Kidney epithelial cell (primary cell): ENCODE data around the gene STX8. TPM values are rescaled to one million over a fixed set of nuclear protein-coding genes. Genes with fewer than 3 reads are reported as not detected.

Experiments
- DNase-seq: peaks from one replicate; pipeline ENCODE4 v3.0.0-alpha.2; 2010; ENCODE audit warnings: low read depth
- H3K27me3 ChIP-seq: 2 replicates; pipeline ENCODE4 v1.6.0; 2011; ENCODE audit warnings: low read length; ENCODE audit not compliant: control insufficient read depth, insufficient read depth
- H3K36me3 ChIP-seq: 2 replicates; pipeline ENCODE4 v1.5.1; 2011; ENCODE audit warnings: low read length; ENCODE audit not compliant: control insufficient read depth, insufficient read depth
- H3K4me3 ChIP-seq: 2 replicates; pipeline ENCODE4 v1.5.1; 2011; ENCODE audit warnings: low read depth, mild to moderate bottlenecking, control low read depth, low read length
- CTCF ChIP-seq: IDR thresholded peaks from 2 replicates; pipeline ENCODE4 v1.5.1; 2011; ENCODE audit warnings: mild to moderate bottlenecking, moderate library complexity, low read length, control low read depth, inconsistent platforms; ENCODE audit not compliant: insufficient read depth, poor library complexity, severe bottlenecking
- total RNA-seq: library from RNA; depleted of rRNA; stranded (reverse); fragments of >200 nt; gene quantifications from 2 replicates; pipeline ENCODE4 v1.2.3, GENCODE V29; 2015

The STX8 gene
- total RNA-seq, 1 donor from 2014 or later: 76.3 TPM

GRCh38 chr17:9244066-9245052 lies 331.3 kb downstream of the STX8 start:
- Histone ChIP-seq H3K4me3 (no peak overlapping the region), H3K36me3 (no peaks in the 10 kb centered on the region), H3K27me3 (no peaks in the 10 kb centered on the region)
- no peak for DNase-seq
- TF ChIP-seq CTCF: no peak

GRCh38 chr17:9242983-9243382 lies 332.6 kb downstream of the STX8 start:
- no peaks in the 10 kb centered on the region for H3K36me3 ChIP-seq
- TF ChIP-seq CTCF: no peak

GRCh38 chr17:9242497-9242881 lies 333.1 kb downstream of the STX8 start:
- Histone ChIP-seq H3K36me3 (no peaks in the 10 kb centered on the region), H3K4me3 (no peak overlapping the region), H3K27me3 (no peaks in the 10 kb centered on the region)
- TF ChIP-seq CTCF: no peak
- no peak for DNase-seq

More at GRCh38 chr17:9242983-9243382, 332.6 kb downstream of the STX8 start:
- Histone ChIP-seq H3K27me3 (no peaks in the 10 kb centered on the region), H3K4me3 (no peak overlapping the region)
- no peak for DNase-seq

- Histone ChIP-seq H3K4me3 (no peak overlapping the region), H3K36me3 (no peaks in the 10 kb centered on the region), H3K27me3 (no peaks in the 10 kb centered on the region)
- TF ChIP-seq CTCF: no peak
- no peak for DNase-seq
Measured at GRCh38 chr17:9241774-9242496, 333.7 kb downstream of the STX8 start.

GRCh38 chr17:9241371-9241712 lies 334.3 kb downstream of the STX8 start:
- TF ChIP-seq CTCF: no peak
- DNase-seq: no peak
- Histone ChIP-seq H3K36me3 (no peaks in the 10 kb centered on the region), H3K4me3 (no peak overlapping the region), H3K27me3 (no peaks in the 10 kb centered on the region)
